Activated naive CD4-positive, alpha-beta T cell treated with anti-CD3 and anti-CD28 coated beads, Interleukin-2, amount 50 U/mL, for 72 hours (primary cell): ENCODE results near the gene CCDC102B. TPM values are rescaled to one million over a fixed set of nuclear protein-coding genes. Genes with fewer than 3 reads are reported as not detected.
"Not testable (repeated sequence)": the region's sequence is repeated elsewhere in the genome, so short reads cannot be mapped to it uniquely, and the experiment has no call there.

Experiments
- ATAC-seq, 2 donors: fragments of 150-1000 bp; cut with Tn5 transposase; 2 replicates each; pipeline ENCODE4 v1.10.0; 2021; ENCODE audit warnings: mild to moderate bottlenecking in 2 of 2, moderate library complexity in 2 of 2
- DNase-seq, 2 donors: peaks; one replicate each; pipeline ENCODE4 v3.0.0; 2021 to 2022; ENCODE audit warnings: low spot score in 2 of 2
- H3K27ac Mint-ChIP-seq, 2 donors: one replicate each; pipeline ENCODE4 v1.8.0; 2022; ENCODE audit warnings: mild to moderate bottlenecking in 2 of 2, mixed read lengths in 2 of 2
- H3K36me3 Mint-ChIP-seq, 2 donors: one replicate each; pipeline ENCODE4 v1.8.0; 2022; ENCODE audit warnings: mixed read lengths in 2 of 2
- H3K9me3 Mint-ChIP-seq, 2 donors: one replicate each; pipeline ENCODE4 v1.8.0; 2022; ENCODE audit warnings: mixed read lengths in 2 of 2
- total RNA-seq, 2 donors: library from RNA; stranded (reverse); gene quantifications; one replicate each; pipeline ENCODE4 v1.2.3, GENCODE V29; 2022

The CCDC102B gene
- total RNA-seq, 2 donors from 2014 or later, result 2.5 to 3.5 TPM

DNA sequence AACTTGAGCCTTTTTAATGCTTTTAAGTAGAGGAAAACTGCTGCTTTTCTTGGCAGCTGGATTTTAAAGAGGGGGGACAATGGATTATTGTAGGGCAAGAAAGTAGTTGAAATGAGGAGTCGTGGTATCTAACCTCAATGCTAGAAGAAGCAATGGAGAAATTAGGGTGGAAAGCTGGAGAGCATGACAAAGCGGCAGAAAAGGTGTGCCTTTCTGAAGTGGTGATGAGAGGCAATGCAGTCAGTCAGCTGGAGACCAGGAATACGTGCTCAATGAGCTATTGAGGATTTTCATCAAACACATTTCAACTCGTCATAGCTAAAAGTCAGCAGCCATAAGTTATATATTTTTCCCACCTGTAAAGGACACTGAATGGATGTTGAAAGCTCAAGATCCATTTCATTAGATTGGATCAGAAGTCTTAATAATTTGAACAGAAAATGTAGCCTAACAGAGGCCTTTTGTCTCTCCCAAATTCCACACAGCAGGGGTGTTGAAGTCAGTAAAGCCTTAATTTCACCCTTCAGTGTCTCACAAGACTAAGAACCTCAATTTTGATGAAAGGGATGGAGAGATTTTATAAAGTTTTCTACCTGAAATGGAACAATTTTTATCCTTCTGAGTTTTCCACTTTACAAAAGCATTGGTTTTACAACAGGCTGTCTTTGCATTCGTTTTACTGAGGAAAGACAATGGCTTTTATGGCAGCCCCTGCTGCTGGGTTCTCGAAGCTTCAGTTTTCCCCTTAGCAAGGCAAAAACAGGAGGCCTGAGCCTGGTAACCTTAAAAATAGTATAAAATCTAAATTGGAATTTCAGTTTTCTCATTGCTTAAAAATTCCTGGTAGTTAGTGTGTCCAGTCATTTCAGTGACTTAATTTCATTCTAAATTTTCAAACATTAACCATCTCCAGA is 131.1 kb downstream of the CCDC102B start:
- no peak for ATAC-seq

DNA sequence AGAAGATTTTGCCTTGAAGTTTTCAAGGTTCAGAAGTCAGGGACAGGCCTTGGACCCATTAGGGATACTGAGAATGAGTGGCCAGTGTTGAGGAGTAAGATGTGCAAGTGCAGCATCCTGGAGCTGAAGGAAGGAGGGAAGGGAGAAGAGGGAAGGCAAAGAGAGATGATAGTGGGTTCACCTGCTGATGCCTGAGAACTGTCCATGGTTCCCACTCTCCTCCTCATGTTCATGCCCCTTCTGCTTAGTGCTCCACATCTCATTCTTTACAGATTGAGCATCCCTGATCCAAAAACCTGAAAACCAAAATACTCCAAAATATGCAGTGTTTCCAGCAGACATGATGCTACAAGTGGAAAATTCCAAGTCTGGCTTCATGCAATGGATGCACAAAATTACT is 137.8 kb downstream of the CCDC102B start:
- no peak for DNase-seq

More for the DNA sequence above, 131.1 kb downstream of the CCDC102B start:
- no peaks in the 10 kb centered on the region for H3K36me3 Mint-ChIP-seq
- H3K27ac Mint-ChIP-seq, result no peak overlapping the region
- no peaks in the 10 kb centered on the region for H3K9me3 Mint-ChIP-seq
- DNase-seq, result no peak

DNA sequence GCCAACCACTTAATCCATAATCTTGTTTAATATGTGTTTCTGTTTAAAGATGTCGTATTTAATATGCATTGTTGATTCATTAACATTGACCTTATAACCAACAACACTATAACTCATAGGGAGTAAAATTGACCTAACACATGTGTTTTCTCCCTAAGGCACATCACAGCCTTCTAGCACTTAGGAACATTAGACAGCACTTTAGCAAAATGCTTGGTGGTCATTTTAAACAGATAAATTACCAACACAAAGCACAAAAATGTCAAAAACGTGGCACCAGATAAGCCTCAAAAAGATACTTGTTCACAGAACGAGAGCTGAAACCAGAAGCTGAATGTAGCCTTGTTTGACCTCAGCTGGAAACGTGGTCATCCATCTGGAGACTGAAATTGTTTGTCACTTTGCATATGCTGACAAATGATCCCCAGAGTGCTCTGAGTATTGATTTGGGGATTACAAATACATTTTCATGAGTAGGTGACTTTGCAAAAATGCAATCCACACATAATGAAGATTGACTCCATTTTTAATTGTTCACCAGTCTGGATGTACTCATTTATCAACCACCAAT is 139.2 kb downstream of the CCDC102B start:
- Mint-ChIP-seq H3K9me3 (peaks cover 0 to 3% of the 10 kb centered on the region in 2 donors), H3K36me3 (no peaks in the 10 kb centered on the region), H3K27ac (no peak overlapping the region)
- no peak for DNase-seq
- ATAC-seq, result no peak

More for the DNA sequence above, 137.8 kb downstream of the CCDC102B start:
- Mint-ChIP-seq H3K9me3 (peaks cover 0 to 3% of the 10 kb centered on the region in 2 donors), H3K36me3 (no peaks in the 10 kb centered on the region), H3K27ac (no peak overlapping the region)
- no peak for ATAC-seq

DNA sequence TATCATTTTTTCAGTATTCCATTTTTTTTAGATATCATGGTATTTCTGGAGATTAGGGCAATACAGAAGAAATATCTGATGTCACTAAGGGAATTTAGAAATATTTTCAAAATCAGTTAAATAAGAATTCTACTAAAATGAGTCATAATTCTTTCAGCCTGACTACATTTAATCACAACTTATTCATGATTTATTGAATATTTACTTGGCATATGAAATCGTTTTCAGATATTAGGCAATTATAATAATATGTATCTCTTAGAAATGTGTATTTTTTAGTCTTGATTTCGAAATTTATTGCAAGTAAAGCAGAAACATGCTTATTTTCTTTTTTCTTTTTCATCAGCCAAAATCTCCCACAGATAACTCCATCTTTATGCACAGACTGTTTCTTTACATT is 142.2 kb downstream of the CCDC102B start:
- Mint-ChIP-seq H3K27ac (no peak overlapping the region), H3K9me3 (peaks cover 0 to under 1% of the 10 kb centered on the region in 2 donors), H3K36me3 (no peaks in the 10 kb centered on the region)
- ATAC-seq, result no peak
- no peak for DNase-seq

DNA sequence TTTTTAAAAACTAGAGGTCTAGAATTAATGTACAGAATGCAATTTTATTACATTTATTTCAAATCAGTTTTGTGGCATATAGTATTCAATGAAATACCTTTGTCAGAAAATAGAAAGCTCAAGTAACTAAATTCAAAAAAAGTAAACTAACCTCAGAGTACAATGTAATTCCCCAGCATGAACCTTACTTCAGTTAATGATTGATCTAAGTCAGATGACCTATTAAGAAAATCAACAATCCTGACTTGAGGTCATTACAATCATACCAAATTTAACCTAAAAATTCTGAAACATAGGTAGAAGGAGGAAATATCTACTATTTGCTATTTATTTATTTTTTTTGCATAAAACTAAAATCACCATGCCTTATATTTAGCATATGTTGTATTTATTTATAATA is 142.9 kb downstream of the CCDC102B start:
- no peak for ATAC-seq
- no peak overlapping the region for H3K27ac Mint-ChIP-seq
- no peaks in the 10 kb centered on the region for H3K9me3 Mint-ChIP-seq
- no peaks in the 10 kb centered on the region for H3K36me3 Mint-ChIP-seq
- DNase-seq, result no peak

DNA sequence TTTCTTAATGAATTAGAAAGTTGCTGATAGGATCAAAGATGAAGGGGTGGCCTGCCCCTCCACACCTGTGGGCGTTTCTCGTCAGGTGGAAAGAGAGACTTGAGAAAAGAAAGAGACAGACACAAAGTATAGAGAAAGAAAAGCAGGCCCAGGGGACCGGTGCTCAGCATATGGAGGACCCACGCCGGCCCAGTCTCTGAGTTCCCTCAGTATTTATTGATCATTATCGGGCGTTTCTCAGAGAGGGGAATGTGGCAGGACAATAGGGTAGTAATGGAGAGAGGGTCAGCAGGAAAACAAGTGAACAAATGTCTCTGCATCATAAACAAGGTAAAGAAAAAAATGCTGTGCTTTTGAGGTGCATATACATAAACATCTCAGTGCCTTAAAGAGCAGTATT is 144.3 kb downstream of the CCDC102B start:
- no peaks in the 10 kb centered on the region for H3K9me3 Mint-ChIP-seq
- ATAC-seq (no peak), DNase-seq (no peak)
- H3K36me3 Mint-ChIP-seq, result no peaks in the 10 kb centered on the region
- H3K27ac Mint-ChIP-seq, result no peak overlapping the region

DNA sequence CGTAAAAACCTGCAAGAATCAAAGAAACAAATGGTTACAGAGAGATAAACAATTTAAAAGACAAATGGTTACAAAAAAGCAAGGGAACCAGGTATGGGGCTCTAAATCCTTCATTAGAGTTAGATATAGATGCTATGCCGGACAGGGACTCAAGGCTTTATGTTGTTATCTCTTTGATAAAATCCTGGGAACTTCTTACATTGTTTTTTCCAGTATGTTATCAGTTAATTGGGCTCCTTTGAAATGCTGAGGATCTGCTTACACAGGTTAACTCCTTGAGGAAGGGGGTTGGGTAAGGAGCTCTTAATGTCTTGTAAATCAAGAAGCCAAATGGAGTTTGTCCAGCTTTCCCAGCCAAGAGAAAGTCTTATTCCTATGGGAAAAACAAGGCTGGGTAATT is 146.0 kb downstream of the CCDC102B start:
- not testable (repeated sequence) for H3K9me3 Mint-ChIP-seq, ATAC-seq, DNase-seq, H3K27ac Mint-ChIP-seq, H3K36me3 Mint-ChIP-seq

DNA sequence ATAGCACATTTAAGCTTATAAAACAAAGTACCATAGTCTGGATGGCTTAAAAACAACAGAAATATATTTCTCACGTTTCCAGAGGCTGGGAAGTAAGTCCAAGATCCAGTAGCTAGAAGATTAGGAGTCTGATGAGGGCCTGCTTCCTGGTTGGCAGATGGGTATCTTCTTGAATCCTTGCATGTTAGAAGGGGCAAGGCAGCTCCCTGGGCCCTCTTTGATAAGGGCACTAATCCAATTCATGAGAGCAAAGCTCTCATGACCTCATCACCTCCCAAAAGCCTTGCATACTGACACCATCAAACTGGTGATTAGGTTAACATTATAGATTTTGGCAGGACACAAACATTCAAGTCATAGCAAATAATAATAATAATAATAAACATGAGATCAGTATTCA is 146.4 kb downstream of the CCDC102B start:
- Mint-ChIP-seq H3K36me3 (no peaks in the 10 kb centered on the region), H3K27ac (no peak overlapping the region), H3K9me3 (no peaks in the 10 kb centered on the region)
- no peak for ATAC-seq
- DNase-seq, result no peak

DNA sequence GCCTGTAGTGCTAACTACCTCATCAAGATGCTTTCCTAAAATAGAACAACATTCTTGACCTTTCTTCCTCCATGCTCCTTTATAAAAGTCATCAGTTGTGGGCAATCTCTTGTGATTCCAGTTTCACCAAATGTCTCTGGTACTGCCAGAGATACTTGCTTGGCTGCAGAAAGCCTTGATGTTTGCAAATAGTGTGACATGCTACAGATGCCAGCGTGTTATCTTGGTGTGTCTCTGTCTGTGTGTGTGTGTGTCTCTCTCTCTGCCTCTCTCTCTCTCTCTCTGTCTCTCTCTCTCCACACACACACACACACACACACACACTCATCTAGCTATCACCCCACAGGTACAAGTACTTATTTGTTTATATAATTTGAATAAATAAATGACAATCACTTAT is 146.9 kb downstream of the CCDC102B start:
- no peak for ATAC-seq
- no peaks in the 10 kb centered on the region for H3K9me3 Mint-ChIP-seq
- H3K36me3 Mint-ChIP-seq, result no peaks in the 10 kb centered on the region
- no peak overlapping the region for H3K27ac Mint-ChIP-seq
- DNase-seq, result no peak

DNA sequence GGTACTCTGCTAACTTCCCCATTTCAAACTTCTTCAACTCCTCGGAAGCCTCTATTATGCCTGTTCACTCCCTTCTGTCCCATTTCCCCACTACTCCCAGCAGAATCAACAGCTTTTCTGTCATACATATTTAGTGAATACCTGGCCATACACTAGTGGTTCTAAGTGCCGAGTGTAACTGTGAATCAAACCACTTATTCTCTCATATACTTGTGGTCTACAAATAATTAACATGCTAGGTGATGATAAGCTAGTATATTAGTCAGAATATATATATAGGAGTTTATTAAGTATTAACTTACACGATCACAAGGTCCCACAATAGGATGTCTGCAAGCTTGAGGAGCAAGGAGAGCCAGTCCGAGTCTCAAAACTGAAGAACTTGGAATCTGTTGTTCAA is 150.7 kb downstream of the CCDC102B start:
- no peaks in the 10 kb centered on the region for H3K36me3 Mint-ChIP-seq

DNA sequence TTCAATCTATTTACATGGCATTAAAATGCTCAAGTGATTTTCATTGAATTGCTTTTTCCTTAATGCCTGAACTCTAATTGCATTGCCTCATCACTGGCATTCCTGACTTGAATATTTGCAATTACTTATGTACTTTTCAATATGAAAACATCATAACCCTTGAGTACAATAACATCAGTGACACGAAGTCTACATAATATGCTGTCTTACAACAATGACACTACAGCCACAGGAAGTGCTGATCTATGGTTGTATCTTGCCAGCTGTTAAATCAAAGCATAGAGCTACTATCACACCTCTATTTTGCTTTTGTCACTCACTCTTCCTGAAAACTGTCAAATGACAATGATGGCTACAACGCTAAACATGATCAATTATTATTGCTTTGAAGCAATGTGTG is 156.9 kb downstream of the CCDC102B start:
- ATAC-seq (no peak), DNase-seq (no peak)
- Mint-ChIP-seq H3K36me3 (no peaks in the 10 kb centered on the region), H3K9me3 (no peaks in the 10 kb centered on the region), H3K27ac (no peak overlapping the region)

More for the DNA sequence above, 150.7 kb downstream of the CCDC102B start:
- Mint-ChIP-seq H3K27ac (no peak overlapping the region), H3K9me3 (no peaks in the 10 kb centered on the region)
- no peak for ATAC-seq
- DNase-seq, result no peak

DNA sequence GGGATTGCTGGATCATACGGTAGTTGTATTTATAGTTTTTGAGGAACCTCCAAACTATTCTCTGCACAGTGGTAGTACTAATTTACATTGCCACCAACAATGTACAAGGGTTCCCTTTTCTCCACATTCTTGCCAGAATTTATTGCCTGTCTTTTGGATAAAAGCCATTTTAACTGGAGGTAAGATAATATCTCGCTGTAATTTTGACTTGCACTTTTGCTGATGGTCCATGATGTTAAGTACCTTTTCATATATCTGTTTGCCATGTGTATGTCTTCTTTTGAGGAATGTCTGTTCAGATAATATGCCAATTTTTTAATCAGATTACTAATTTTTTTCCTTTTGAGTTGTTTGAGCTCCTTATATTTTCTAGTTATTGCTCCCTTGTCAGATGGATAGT is 158.8 kb downstream of the CCDC102B start:
- no peaks in the 10 kb centered on the region for H3K36me3 Mint-ChIP-seq
- H3K9me3 Mint-ChIP-seq, result no peaks in the 10 kb centered on the region
- ATAC-seq (no peak), DNase-seq (no peak)
- H3K27ac Mint-ChIP-seq, result no peak overlapping the region

DNA sequence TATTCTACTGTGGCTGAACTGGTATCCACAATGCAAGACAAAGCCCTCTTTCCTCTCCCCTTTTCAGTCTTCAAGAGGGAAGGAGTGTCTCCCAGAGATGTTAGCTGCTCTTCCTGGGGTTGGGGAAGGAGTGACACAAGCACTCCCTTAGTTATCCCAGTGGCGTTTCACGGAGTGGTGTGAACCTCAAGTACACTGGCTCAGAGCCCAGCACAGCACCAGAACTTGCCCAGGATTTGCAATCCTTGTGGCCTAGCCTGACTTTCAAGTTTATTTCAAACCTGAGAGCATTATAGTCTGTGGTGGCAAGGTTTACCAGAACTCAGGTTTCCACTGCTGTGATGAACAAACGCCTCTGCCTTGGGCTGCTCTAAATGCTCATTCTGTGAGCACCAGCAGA is 162.5 kb downstream of the CCDC102B start:
- Mint-ChIP-seq H3K27ac (no peak overlapping the region), H3K36me3 (no peaks in the 10 kb centered on the region), H3K9me3 (no peaks in the 10 kb centered on the region)
- ATAC-seq (no peak), DNase-seq (no peak)

DNA sequence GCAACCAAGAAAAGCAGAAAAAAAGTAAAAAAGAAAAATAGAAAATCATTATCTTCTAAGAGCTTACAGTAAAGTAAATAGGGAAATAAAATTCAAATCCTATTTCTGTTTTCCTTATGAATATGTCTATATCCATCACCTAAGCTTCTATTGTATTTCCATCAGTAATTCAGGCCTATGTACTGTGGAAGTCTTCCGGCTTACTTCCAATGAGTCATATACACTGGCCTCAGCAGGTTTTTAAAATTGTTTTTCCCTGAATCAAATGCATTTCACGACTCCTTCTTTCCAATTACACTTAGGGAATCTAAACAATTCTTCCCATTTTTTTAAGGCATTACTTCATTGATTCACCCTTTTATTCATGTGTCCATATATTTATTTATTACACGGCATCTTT is 164.7 kb downstream of the CCDC102B start:
- Mint-ChIP-seq H3K36me3 (no peaks in the 10 kb centered on the region), H3K27ac (no peak overlapping the region), H3K9me3 (no peaks in the 10 kb centered on the region)
- DNase-seq (no peak), ATAC-seq (no peak)

DNA sequence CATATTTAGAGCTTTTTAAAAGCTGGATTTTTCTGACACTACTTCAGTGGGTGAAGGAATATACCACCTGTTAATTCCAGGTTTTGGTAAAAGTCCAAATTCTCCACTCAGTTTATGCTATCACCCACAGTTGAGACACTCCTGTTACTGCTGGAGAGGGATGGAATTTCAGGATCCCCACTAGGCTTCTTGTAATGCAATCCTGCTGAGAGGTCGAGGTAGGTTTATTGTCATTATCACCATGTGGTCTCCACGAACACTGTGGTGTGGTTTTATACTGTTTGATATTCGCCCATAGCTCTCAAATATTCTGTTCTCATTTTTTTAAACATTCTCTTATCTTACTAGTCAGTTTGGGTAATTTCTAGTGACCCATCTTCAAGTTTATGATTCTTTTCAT is 167.9 kb downstream of the CCDC102B start:
- ATAC-seq, result no peak
- DNase-seq, result no peak

DNA sequence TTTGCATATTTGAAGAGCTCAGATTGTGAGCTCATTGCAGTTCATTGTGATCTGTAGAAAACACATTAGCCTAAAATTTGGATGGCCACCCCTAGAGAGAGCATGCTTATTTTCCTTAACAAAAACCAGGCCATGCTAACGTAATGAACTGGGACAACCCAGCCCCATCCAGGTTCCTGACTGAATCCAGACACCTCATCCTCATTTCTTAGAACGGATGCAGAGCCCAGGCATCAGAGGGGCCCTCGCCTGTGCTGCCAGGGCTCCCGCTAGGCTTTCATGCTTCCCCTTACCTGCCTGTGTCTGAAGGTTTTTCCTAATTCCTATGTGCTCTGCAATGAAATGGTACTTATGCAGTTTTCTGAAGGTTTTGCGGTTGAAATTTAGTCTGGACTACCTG is 171.1 kb downstream of the CCDC102B start:
- DNase-seq (no peak), ATAC-seq (no peak)
- Mint-ChIP-seq H3K36me3 (no peaks in the 10 kb centered on the region), H3K9me3 (no peaks in the 10 kb centered on the region), H3K27ac (no peak overlapping the region)

More for the DNA sequence above, 167.9 kb downstream of the CCDC102B start:
- Mint-ChIP-seq H3K9me3 (no peaks in the 10 kb centered on the region), H3K27ac (no peak overlapping the region), H3K36me3 (no peaks in the 10 kb centered on the region)

DNA sequence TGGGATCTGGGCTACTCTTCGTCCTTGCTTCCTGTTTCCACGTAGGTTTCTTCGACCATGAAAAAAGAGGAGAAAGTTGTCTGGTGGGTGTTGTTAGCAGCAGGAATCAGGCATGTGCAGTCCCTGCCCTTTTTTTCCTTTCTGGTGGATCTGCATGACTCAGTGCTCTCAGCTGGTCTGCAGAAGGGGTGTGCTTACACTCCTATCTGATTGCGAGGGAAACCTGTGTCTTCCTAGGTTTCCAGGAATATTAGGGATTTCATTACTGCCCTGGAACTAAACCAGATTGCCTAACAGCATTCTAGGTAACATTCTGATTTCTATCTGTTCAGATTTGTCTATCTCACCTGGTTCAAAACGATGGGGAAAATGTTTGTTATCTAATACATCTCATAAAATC is 174.3 kb downstream of the CCDC102B start:
- no peak for ATAC-seq
- Mint-ChIP-seq H3K27ac (no peak overlapping the region), H3K36me3 (no peaks in the 10 kb centered on the region), H3K9me3 (no peaks in the 10 kb centered on the region)
- DNase-seq, result no peak

DNA sequence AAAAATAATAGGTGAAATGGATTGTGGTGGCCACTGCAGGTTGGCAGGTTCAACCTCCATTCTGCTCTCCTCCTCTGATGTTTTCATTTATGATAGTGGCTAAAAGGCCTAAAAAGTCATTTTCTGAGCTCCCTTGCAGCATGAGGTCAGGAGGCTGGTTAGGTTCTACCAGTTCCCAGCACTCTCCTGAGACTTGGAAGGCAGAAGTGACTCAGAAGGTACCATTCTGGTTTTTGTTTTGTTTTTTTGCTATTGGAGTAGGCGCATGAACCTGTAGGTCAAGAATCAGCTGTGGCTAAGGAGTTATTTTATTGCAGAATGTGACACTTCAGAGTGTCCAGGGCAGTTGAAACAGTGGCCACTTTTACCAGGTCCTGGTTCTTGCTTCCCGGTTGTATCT is 181.9 kb downstream of the CCDC102B start:
- Mint-ChIP-seq H3K27ac (no peak overlapping the region), H3K9me3 (peaks cover 0 to 5% of the 10 kb centered on the region in 2 donors), H3K36me3 (no peaks in the 10 kb centered on the region)
- no peak for ATAC-seq
- DNase-seq, result no peak
